WERI-Rb-1 (cell line): ENCODE results near the gene SZT2.

ENCODE experiments used
- DNase-seq: peaks from one replicate; pipeline ENCODE4 v3.0.0-alpha.2; 2020
- H3K27ac ChIP-seq: fragments of 250-450 bp; sonication (Bioruptor Pico); 2 replicates; pipeline ENCODE4 v1.5.1; 2020; ENCODE audit warnings: mild to moderate bottlenecking, moderate library complexity
- H3K27me3 ChIP-seq: fragments of 250-450 bp; sonication (Bioruptor Pico); 2 replicates; pipeline ENCODE4 v1.5.1; 2021; ENCODE audit warnings: mild to moderate bottlenecking, low read depth, moderate library complexity; ENCODE audit not compliant: insufficient read depth, severe bottlenecking
- H3K36me3 ChIP-seq: fragments of 250-450 bp; sonication (Bioruptor Pico); 2 replicates; pipeline ENCODE4 v1.5.1; 2020; ENCODE audit warnings: mild to moderate bottlenecking, moderate library complexity
- H3K4me3 ChIP-seq: 2 replicates; pipeline ENCODE4 v1.5.1; 2011; ENCODE audit warnings: low read depth, mild to moderate bottlenecking, control low read depth, low read length
- H3K9me3 ChIP-seq: fragments of 250-450 bp; sonication (Bioruptor Pico); 2 replicates; pipeline ENCODE4 v1.5.1; 2021; ENCODE audit warnings: mild to moderate bottlenecking, moderate library complexity; ENCODE audit not compliant: severe bottlenecking
- CTCF ChIP-seq: IDR thresholded peaks from 2 replicates; pipeline ENCODE4 v1.5.1; 2011; ENCODE audit warnings: low read depth, mild to moderate bottlenecking, control low read depth, inconsistent platforms, low read length

The SZT2 gene

GRCh38 chr1:43434256-43434655 lies 44.6 kb downstream of the SZT2 start:
- no peak for DNase-seq
- Histone ChIP-seq H3K36me3 (peaks cover 88% of the 10 kb centered on the region), H3K4me3 (no peak overlapping the region), H3K27ac (no peak overlapping the region), H3K9me3 (no peaks in the 10 kb centered on the region), H3K27me3 (no peaks in the 10 kb centered on the region)
- TF ChIP-seq CTCF = no peak

GRCh38 chr1:43435146-43436145 lies 45.7 kb downstream of the SZT2 start:
- no peak overlapping the region for H3K4me3 ChIP-seq
- peaks cover 80% of the 10 kb centered on the region for H3K36me3 ChIP-seq
- no peak for TF ChIP-seq CTCF
- H3K9me3 ChIP-seq = no peaks in the 10 kb centered on the region
- H3K27ac ChIP-seq = no peak overlapping the region
- DNase-seq = no peak
- H3K27me3 ChIP-seq = no peaks in the 10 kb centered on the region

GRCh38 chr1:43436371-43436770 lies 46.7 kb downstream of the SZT2 start:
- DNase-seq = no peak
- Histone ChIP-seq H3K36me3 (peaks cover 80% of the 10 kb centered on the region), H3K4me3 (no peak overlapping the region), H3K9me3 (no peaks in the 10 kb centered on the region), H3K27me3 (no peaks in the 10 kb centered on the region), H3K27ac (no peak overlapping the region)
- TF ChIP-seq CTCF = no peak

- TF ChIP-seq CTCF = no peak
- DNase-seq = no peak
- H3K4me3 ChIP-seq = no peak overlapping the region
- peaks cover 76% of the 10 kb centered on the region for H3K36me3 ChIP-seq
- no peak overlapping the region for H3K27ac ChIP-seq
- H3K27me3 ChIP-seq = no peaks in the 10 kb centered on the region
- H3K9me3 ChIP-seq = no peaks in the 10 kb centered on the region
Measured at GRCh38 chr1:43437031-43437973, 47.6 kb downstream of the SZT2 start.

- Histone ChIP-seq H3K4me3 (no peak overlapping the region), H3K27ac (no peak overlapping the region), H3K27me3 (no peaks in the 10 kb centered on the region), H3K36me3 (peaks cover 74% of the 10 kb centered on the region), H3K9me3 (no peaks in the 10 kb centered on the region)
- DNase-seq = no peak
- no peak for TF ChIP-seq CTCF
Measured at GRCh38 chr1:43438006-43438405, 48.3 kb downstream of the SZT2 start.
